ENCODE data around the gene BRWD1.

DNA sequence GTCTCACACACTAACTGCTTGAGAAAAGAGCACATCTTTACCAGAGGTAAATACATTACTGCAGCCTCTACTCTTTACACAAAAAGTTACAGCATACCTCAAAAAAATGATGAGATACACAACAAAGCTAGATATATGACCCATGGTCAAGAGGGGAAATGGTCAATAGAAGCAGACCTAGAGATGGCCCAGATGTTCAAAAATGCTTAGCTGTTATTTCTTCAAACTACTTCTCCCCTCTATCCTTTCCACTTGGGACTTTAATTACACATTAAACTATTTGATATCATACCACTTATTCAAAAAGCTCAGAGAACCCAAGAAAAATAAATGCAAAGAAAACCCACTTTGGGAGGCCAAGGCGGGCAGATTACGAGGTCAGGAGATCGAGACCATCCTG, 12.8 kb downstream of the BRWD1 start:
- TF ChIP-seq, protein P1, sequence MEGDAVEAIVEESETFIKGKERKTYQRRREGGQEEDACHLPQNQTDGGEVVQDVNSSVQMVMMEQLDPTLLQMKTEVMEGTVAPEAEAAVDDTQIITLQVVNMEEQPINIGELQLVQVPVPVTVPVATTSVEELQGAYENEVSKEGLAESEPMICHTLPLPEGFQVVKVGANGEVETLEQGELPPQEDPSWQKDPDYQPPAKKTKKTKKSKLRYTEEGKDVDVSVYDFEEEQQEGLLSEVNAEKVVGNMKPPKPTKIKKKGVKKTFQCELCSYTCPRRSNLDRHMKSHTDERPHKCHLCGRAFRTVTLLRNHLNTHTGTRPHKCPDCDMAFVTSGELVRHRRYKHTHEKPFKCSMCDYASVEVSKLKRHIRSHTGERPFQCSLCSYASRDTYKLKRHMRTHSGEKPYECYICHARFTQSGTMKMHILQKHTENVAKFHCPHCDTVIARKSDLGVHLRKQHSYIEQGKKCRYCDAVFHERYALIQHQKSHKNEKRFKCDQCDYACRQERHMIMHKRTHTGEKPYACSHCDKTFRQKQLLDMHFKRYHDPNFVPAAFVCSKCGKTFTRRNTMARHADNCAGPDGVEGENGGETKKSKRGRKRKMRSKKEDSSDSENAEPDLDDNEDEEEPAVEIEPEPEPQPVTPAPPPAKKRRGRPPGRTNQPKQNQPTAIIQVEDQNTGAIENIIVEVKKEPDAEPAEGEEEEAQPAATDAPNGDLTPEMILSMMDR (IDR thresholded peaks at IDR 0.05): no peak
- TF ChIP-seq POLR2A (IDR thresholded peaks at IDR 0.05): no peak
